Measurements from ENCODE around the gene JAK1.

JAK1 gene

GRCh38 chr1:64798872-64799271, 167.5 kb downstream of the JAK1 start:
- no peak for TF ChIP-seq CTCF (IDR thresholded peaks at IDR 0.05; ENCODE audit: control extremely low read depth, extremely low read depth, low read depth, missing control alignments)
- CTCF ChIA-PET = interaction anchor here (0.8 to 1.2 kb wide), 2 partner anchors 10 to 26 kb away, joined by 3 to 4 read pairs; no protein-coding TSS in a partner anchor
- no peak for DNase-seq (ENCODE audit: extremely low spot score)
- POLR2A ChIA-PET = no interaction called here

DNA sequence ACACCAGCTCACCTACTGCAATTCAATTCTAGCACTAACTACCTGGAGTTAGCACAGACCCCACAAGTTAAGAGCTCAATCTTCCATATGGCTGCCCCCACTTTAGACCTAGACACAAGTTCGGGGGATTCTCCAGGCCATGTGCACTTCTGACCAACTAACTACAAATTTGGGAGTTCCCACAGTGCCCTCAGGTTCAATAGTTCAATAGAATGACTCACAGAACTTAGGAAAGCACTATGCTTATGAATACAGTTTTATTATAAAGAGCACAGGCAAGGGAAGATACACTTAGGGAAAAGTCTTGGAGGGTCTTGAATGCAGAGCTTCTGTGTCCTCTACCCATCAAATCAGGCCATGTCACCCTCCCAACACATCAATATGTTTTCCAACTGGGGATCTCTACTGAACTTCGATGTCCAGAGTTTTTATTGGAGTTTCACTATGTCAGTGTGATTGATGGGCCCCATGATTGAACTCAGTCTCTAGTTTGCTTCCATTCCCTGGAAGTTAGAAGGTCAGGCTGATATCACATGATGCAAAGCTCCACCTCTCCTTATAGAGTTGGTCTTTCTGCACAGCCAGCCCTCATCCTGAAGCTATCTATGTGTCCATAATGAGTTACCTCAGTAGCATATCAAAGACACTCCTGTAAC, 175.4 kb downstream of the JAK1 start:
- DNase-seq (ENCODE audit: extremely low spot score) = no peak
- POLR2A ChIA-PET = no interaction called here
- TF ChIP-seq CTCF (IDR thresholded peaks at IDR 0.05; ENCODE audit: control extremely low read depth, extremely low read depth, low read depth, missing control alignments) = no peak
- CTCF ChIA-PET = interaction anchor here (1.4 kb wide), 1 partner anchor 34 kb away, joined by 3 read pairs; no protein-coding TSS in a partner anchor
